ENCODE measurements around the gene FAM107B.
"Not testable (repeated sequence)": the region's sequence is repeated elsewhere in the genome, so short reads cannot be mapped to it uniquely, and the experiment has no call there.

Gene FAM107B

GRCh38 chr10:14691359-14691758, 83.3 kb downstream of the FAM107B start:
- no peak for DNase-seq

- DNase-seq: no peak
Measured at GRCh38 chr10:14688606-14689005, 86.1 kb downstream of the FAM107B start.

- not testable (repeated sequence) for DNase-seq
Measured at GRCh38 chr10:14688189-14688588, 86.5 kb downstream of the FAM107B start.

DNA sequence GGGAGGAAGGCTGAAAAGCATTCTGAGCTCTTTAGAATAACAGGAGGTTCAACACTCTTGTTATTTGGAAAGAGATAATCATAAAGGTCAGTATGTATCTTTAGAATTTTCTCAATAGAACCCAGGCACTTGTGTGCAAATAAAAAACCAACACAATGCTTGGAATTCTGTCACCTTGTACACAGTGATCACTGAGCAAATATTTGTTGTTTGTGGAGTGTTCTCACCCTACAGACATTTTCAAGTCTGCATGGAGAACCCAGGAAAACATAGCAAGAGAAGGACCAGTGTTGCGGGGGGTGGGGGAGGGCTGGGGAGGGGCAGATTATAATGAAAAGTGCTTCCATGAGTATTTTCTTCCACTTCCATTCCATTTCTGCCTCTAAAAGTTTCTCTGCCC, 87.4 kb downstream of the FAM107B start:
- no peak for DNase-seq

- DNase-seq: no peak
Measured at GRCh38 chr10:14686356-14686755, 88.3 kb downstream of the FAM107B start.

DNA sequence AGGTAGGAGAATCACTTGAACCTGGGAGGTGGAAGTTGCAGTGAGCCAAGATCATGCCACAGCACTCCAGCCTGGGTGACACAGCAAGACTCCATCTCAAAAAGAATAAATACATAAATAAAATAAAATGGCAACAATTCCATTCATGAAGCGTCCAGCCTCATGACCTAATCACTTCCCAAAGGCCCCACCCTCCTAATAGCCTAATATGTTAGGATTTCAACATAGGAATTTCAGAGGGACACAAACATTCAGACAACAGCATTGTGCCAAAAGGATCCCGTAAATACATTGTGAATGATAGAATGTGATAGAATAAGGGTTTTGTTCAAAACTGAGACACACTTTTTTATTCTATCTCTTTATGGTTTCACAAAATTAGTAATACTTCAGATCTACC, 90.3 kb downstream of the FAM107B start:
- DNase-seq: no peak

DNA sequence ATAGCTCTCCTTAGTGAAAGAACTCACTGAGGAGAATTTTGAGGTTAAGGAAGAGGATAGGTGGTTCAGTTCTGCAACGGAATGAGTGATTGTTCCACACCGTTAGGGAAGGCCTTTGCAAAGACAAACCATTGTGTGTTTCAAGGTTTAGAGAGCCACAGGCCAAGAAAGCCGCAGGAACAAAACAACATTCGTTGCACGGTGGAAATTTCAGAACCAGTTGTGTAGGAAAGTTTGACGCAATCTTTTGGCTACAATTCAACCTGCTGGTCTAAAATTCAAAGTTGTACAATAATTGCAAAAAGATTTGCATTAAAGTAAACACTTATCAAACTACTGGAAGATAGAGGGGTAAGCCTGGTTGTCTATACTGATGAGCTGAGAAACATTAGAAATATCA, 91.4 kb downstream of the FAM107B start:
- DNase-seq: no peak

- DNase-seq: no peak
Measured at GRCh38 chr10:14681802-14682201, 92.9 kb downstream of the FAM107B start.

- no peak for DNase-seq
Measured at GRCh38 chr10:14681305-14681704, 93.4 kb downstream of the FAM107B start.

DNA sequence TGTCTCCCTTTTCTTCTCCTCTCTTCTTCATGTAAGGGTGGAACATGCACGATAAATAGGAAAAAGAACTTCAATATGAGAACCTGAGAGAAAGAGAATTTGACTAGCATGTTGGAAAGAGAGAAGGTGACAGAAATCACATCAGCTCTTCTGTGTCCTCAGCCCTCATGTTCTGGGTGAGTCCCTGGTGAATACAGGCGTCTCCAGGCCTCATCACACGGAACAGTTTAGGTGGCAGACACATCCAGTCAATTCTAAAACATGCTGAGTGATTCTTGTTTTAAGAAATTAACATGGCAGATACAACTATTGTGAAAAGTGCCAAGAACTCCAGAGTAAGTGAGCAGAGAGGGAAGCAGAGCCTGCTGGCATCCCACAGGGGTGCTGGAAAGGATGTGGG, 96.1 kb downstream of the FAM107B start:
- no peak for DNase-seq

- no peak for DNase-seq
Measured at GRCh38 chr10:14676732-14677131, 98.0 kb downstream of the FAM107B start.

GRCh38 chr10:14674376-14675050, 100.2 kb downstream of the FAM107B start:
- no peak for DNase-seq

GRCh38 chr10:14673189-14673861, 101.4 kb downstream of the FAM107B start:
- no peak for DNase-seq

GRCh38 chr10:14671386-14671831, 103.3 kb downstream of the FAM107B start:
- DNase-seq: no peak

- no peak for DNase-seq
Measured at GRCh38 chr10:14670551-14671240, 104.0 kb downstream of the FAM107B start.

- no peak for DNase-seq
Measured at GRCh38 chr10:14669576-14669975, 105.1 kb downstream of the FAM107B start.

GRCh38 chr10:14667781-14668180, 106.9 kb downstream of the FAM107B start:
- no peak for DNase-seq

DNA sequence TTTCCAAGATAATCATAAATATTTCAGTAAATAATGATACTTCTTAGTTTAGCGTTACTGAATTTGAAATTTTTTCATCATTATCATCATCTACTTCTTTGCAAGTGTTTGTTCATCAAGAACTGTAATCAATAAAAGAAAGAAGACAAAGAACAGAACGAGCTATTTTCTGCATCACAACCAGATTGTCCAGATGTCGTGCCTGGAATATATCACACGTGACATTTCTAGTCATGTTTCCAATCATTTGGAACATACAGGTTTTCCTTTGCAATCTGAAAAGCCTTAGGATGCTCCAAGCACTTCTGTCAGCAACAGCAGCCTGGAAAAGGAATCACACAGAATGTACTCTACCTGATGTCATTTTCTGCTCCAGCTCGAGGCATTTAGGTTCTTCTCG, 107.4 kb downstream of the FAM107B start:
- DNase-seq: no peak

GRCh38 chr10:14665865-14666857, 108.5 kb downstream of the FAM107B start:
- DNase-seq: no peak

- DNase-seq: no peak
Measured at GRCh38 chr10:14665304-14665703, 109.4 kb downstream of the FAM107B start.

DNA sequence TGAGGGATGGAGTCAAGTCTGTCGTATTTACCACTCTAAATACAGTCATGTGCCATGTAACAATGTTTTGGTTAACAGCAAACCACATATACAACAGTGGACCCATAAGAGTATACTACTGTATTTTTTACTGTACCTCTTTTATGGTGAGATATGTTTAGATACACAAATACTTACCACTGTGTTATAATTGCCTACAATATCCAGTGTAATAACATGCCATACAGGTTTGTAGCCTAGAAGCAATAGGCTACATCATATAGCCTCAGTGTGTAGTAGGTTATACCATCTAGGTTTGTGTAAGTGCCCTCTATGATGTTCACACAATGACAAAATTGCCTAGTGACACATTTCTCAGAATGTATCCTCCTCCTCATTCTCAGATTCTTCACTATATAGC, 110.4 kb downstream of the FAM107B start:
- no peak for DNase-seq

- DNase-seq: no peak
Measured at GRCh38 chr10:14661818-14662217, 112.9 kb downstream of the FAM107B start.

DNA sequence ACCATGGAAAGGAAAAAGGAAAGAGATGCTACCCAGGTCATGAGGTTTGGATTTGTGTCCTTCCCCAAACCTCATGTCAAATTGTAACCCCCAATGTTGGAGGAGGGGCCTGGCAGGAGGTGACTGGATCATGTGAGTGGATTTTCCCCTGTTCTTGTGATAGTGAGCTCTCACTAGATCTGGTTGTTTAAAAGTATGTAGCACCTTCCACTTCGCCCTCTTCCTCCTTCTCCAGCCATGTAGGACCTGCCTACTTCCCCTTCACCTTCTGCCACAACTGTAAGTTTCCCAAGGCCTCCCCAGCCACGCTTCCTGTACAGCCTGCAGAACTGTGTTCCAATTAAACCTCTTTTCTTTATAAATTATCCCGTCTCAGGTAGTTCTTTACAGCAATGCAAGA, 113.9 kb downstream of the FAM107B start:
- no peak for DNase-seq

All from CD4-positive, alpha-beta T cell treated with Interleukin-6 for 4 hours (primary cell).